HL-60 (cell line): ENCODE measurements around the gene EIF4E1B.

Source experiments
- DNase-seq, 2 experiments: peaks; one replicate each; pipeline ENCODE4 v3.0.0-alpha.2; 2010 to 2020; ENCODE audit warnings: low read depth in 1 of 2, low spot score in 1 of 2
- H3K27ac ChIP-seq: fragments of 250-450 bp; sonication (Bioruptor Pico); replicated peaks from 2 replicates; pipeline ENCODE4 v1.5.1; 2020; ENCODE audit warnings: mild to moderate bottlenecking, moderate library complexity
- H3K27me3 ChIP-seq: fragments of 250-450 bp; sonication (Bioruptor Pico); 2 replicates; pipeline ENCODE4 v1.5.1; 2021; ENCODE audit warnings: mild to moderate bottlenecking, moderate library complexity; ENCODE audit not compliant: insufficient read depth, poor library complexity, severe bottlenecking
- H3K4me3 ChIP-seq: replicated peaks from 2 replicates; pipeline ENCODE4 v1.5.1; 2011; ENCODE audit warnings: mild to moderate bottlenecking, control low read depth, low read length; ENCODE audit not compliant: insufficient read depth
- CTCF ChIP-seq: IDR thresholded peaks from one replicate; pipeline ENCODE4 v1.5.1; 2011; ENCODE audit warnings: low read length, control low read depth, inconsistent platforms; ENCODE audit not compliant: insufficient read depth
- GABPA ChIP-seq: IDR thresholded peaks from 2 replicates; pipeline ENCODE4 v1.6.1; 2012; ENCODE audit warnings: low read depth
- POLR2AphosphoS5 ChIP-seq: IDR thresholded peaks from 2 replicates; pipeline ENCODE4 v1.6.1; 2012; ENCODE audit warnings: low read depth
- REST ChIP-seq: IDR thresholded peaks from 2 replicates; pipeline ENCODE4 v1.6.1; 2012; ENCODE audit warnings: low read depth; ENCODE audit not compliant: insufficient replicate concordance
- SPI1 ChIP-seq: IDR thresholded peaks from 2 replicates; pipeline ENCODE4 v1.6.1; 2012; ENCODE audit warnings: low read depth, mild to moderate bottlenecking, borderline replicate concordance

Gene EIF4E1B

GRCh38 chr5:176673651-176674583, 43.4 kb downstream of the EIF4E1B start:
- no peak for DNase-seq
- no peak overlapping the region for H3K27ac ChIP-seq
- H3K27me3 ChIP-seq, result peaks cover 1% of the 10 kb centered on the region
- H3K4me3 ChIP-seq, result no peak overlapping the region
- TF ChIP-seq CTCF (no peak), REST (no peak), POLR2AphosphoS5 (no peak), SPI1 (no peak), GABPA (no peak)

- no peak for TF ChIP-seq GABPA
- no peak for TF ChIP-seq SPI1
- TF ChIP-seq POLR2AphosphoS5, result no peak
- H3K27me3 ChIP-seq, result peaks cover 5% of the 10 kb centered on the region
- H3K27ac ChIP-seq, result no peak overlapping the region
- DNase-seq, result no peak
- no peak overlapping the region for H3K4me3 ChIP-seq
These were observed 44.3 kb downstream of the EIF4E1B start for GRCh38 chr5:176674799-176675198.

- Histone ChIP-seq H3K27me3 (peaks cover 11% of the 10 kb centered on the region), H3K4me3 (no peak overlapping the region), H3K27ac (no peak overlapping the region)
- no peak for TF ChIP-seq REST
- TF ChIP-seq CTCF, result peak; percentile 9
- no peak for TF ChIP-seq SPI1
- TF ChIP-seq POLR2AphosphoS5, result no peak
- no peak for TF ChIP-seq GABPA
- DNase-seq, result no peak
These were observed 45.3 kb downstream of the EIF4E1B start for GRCh38 chr5:176675676-176676360.

GRCh38 chr5:176676361-176676824, 45.9 kb downstream of the EIF4E1B start:
- TF ChIP-seq SPI1, result no peak
- no peak for TF ChIP-seq CTCF
- no peak for TF ChIP-seq POLR2AphosphoS5
- TF ChIP-seq GABPA, result no peak
- no peak for TF ChIP-seq REST
- peak; percentile 22 to 34 for DNase-seq
- Histone ChIP-seq H3K4me3 (no peak overlapping the region), H3K27ac (no peak overlapping the region), H3K27me3 (peaks cover 17% of the 10 kb centered on the region)
